ENCODE measurements around the gene PIP4K2A. TPM values are rescaled to one million over a fixed set of nuclear protein-coding genes. Genes with fewer than 3 reads are reported as not detected.

PIP4K2A gene
- total and polyA plus RNA-seq, 4 donors: 38.9 to 60.4 (median 42.4) TPM

DNA sequence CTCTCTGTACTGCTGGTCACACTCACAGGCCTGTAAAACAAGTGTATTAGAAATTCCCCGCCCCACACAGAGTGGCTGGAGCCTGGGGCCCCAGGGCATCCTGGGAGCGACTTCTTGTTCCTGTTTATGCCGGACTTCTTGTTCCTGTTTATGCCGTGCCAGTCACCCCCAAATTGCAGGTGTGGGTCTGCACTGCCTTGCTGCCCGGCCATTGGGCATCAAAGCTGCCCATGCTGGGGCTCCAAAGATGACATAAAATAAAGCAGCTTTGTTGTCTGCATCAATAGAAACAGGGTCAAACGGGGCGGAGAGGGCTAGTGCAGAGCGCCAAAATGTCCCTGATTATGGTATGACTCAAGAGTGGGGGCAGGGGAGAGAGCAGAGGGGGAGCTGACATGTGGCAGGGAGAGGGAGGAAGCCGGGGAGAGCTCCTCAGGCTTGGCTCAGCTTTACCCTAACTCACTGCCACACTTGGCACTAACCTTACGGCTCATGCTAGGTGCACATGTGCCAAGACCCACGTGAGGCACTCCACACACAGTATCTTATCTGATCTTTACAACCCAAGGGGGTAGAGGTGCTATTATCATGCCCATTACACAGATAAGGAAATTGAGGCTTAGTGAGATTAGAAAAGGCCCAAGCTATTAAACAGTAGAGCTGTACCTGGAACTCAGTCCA is 98.4 kb downstream of the PIP4K2A start:
- peak overlapping the region; percentile 16 for H3K4me3 ChIP-seq (ENCODE audit: low read depth, low read length)
- no peak overlapping the region for H3K27ac ChIP-seq (ENCODE audit: low read depth, low read length)
- H3K9me3 ChIP-seq (ENCODE audit: control insufficient read depth, insufficient read depth, low read length): no peaks in the 10 kb centered on the region
- no peaks in the 10 kb centered on the region for H3K36me3 ChIP-seq (ENCODE audit: control insufficient read depth, insufficient read depth, low read length)
- peaks cover 13% of the 10 kb centered on the region for H3K4me1 ChIP-seq (ENCODE audit: control insufficient read depth, insufficient read depth, low read length)
- WGBS (ENCODE audit: insufficient coverage): 56% methylated on average over 8 of the region's 11 CpGs
- H3K27me3 ChIP-seq (ENCODE audit: control insufficient read depth, insufficient read depth, low read length): no peaks in the 10 kb centered on the region
- peak in 1 of 6 donors; percentile 30 for DNase-seq (ENCODE audit: low read depth in 4 of 6, low spot score in 6 of 6)

DNA sequence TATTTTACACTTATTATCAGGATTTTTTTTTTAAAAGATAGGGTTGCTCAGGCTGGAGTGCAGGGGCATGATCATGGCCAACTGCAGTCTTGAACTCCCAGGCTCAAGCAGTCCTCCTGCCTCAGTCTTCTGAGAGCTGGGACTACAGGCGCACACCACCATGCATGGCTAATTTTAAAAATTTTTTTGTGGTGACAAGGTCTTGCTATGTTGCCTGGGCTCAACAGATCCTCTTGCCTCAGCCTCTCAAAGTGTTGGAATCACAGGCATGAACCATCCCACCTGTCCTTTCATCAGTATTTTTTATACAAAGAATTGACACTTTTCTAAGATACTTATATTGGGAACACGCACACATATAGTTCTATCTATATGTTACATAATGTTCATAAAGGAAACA is 99.3 kb downstream of the PIP4K2A start:
- no peak for DNase-seq (ENCODE audit: low read depth in 4 of 6, low spot score in 6 of 6)
- H3K4me3 ChIP-seq (ENCODE audit: low read depth, low read length): no peak overlapping the region
- peaks cover 7% of the 10 kb centered on the region for H3K4me1 ChIP-seq (ENCODE audit: control insufficient read depth, insufficient read depth, low read length)

DNA sequence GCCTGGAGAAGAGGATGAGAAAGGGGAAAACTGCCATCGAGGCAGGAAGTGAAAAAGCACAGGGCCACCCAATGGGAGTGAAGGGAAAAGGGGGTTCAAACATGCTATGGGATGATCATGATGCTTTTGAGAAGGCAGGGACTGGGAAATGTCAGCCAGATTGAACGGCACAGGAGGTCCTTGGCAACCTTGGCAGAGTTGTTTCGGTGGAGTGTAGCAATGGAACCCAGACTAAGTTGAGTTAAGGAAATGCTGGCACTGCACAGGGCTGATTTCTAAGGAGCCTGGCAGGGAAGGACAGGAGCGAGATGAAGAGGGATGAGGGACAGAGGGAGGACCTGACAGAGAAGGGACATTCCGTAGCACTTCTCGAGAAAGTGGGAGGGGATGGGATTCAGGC is 101.4 kb downstream of the PIP4K2A start:
- no peak for DNase-seq (ENCODE audit: low read depth in 4 of 6, low spot score in 6 of 6)
- Histone ChIP-seq H3K4me1 (ENCODE audit: control insufficient read depth, insufficient read depth, low read length) (peaks cover 6% of the 10 kb centered on the region), H3K36me3 (ENCODE audit: control insufficient read depth, insufficient read depth, low read length) (peaks cover 4% of the 10 kb centered on the region), H3K9me3 (ENCODE audit: control insufficient read depth, insufficient read depth, low read length) (no peaks in the 10 kb centered on the region), H3K27me3 (ENCODE audit: control insufficient read depth, insufficient read depth, low read length) (no peaks in the 10 kb centered on the region), H3K27ac (ENCODE audit: low read depth, low read length) (no peak overlapping the region), H3K4me3 (ENCODE audit: low read depth, low read length) (no peak overlapping the region)
- WGBS (ENCODE audit: insufficient coverage): 89% methylated on average over 6 of the region's 6 CpGs

More for the DNA sequence above, 99.3 kb downstream of the PIP4K2A start:
- Histone ChIP-seq H3K27me3 (ENCODE audit: control insufficient read depth, insufficient read depth, low read length) (no peaks in the 10 kb centered on the region), H3K36me3 (ENCODE audit: control insufficient read depth, insufficient read depth, low read length) (no peaks in the 10 kb centered on the region), H3K9me3 (ENCODE audit: control insufficient read depth, insufficient read depth, low read length) (no peaks in the 10 kb centered on the region), H3K27ac (ENCODE audit: low read depth, low read length) (no peak overlapping the region)
- no CpG with 5 or more reads among the region's 2 CpGs for WGBS (ENCODE audit: insufficient coverage)

DNA sequence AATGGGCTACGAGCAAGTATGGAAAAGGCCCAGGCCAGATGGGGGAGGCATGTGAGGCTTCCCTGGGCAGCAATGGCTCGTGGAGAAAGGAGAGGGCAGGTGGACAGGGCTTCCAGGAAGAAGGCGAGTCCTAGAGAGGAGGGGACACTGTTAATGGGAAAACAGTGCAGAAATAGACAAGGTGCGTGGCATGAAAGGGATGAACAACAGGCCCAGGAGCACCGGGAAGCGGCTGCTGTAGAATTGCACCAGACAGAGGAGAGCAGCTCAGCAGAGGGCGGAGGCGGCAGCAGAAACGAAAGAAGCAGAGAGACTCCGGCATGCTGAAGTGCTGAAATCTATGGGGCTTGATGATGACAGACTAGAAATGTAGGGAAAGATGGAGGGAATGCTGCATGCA is 102.1 kb downstream of the PIP4K2A start:
- H3K4me3 ChIP-seq (ENCODE audit: low read depth, low read length): no peak overlapping the region
- H3K4me1 ChIP-seq (ENCODE audit: control insufficient read depth, insufficient read depth, low read length): peaks cover 6% of the 10 kb centered on the region
- DNase-seq (ENCODE audit: low read depth in 4 of 6, low spot score in 6 of 6): no peak
- no peak overlapping the region for H3K27ac ChIP-seq (ENCODE audit: low read depth, low read length)
- 91% methylated on average over 9 of the region's 10 CpGs for WGBS (ENCODE audit: insufficient coverage)
- H3K36me3 ChIP-seq (ENCODE audit: control insufficient read depth, insufficient read depth, low read length): peaks cover 4% of the 10 kb centered on the region
- H3K9me3 ChIP-seq (ENCODE audit: control insufficient read depth, insufficient read depth, low read length): no peaks in the 10 kb centered on the region
- H3K27me3 ChIP-seq (ENCODE audit: control insufficient read depth, insufficient read depth, low read length): no peaks in the 10 kb centered on the region

DNA sequence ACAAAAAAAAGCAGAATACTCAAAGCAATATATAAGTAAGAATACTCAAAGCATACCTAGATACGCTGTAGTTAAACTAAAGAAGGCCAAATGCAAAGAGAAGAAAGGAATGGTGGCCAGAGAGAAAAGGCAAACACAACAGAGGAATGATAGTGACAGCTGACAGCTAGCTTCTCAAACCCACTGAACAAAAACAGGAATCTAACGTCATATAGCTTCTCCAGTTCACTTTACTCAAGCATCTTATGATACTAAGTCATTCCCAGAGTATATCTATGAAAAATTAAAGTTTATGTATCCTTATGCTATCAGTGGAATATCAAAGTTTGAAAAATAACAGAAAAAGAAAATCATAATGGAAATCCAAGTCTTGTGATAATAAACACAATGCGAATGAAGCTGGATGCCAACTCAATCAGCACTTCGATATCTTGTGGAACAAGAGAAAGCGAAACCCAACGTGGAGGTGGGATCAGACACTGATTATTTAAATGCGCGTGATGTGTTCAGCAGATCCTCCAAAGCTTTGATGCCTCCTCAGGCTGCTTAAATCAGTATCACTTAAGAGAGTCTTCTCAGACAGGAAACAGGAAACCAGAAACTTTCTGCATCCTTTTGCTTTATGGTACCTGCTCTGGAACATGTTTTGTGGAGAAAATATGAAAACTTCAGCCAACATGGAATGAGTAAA is 102.8 kb downstream of the PIP4K2A start:
- H3K27ac ChIP-seq (ENCODE audit: low read depth, low read length): no peak overlapping the region
- DNase-seq (ENCODE audit: low read depth in 4 of 6, low spot score in 6 of 6): no peak

DNA sequence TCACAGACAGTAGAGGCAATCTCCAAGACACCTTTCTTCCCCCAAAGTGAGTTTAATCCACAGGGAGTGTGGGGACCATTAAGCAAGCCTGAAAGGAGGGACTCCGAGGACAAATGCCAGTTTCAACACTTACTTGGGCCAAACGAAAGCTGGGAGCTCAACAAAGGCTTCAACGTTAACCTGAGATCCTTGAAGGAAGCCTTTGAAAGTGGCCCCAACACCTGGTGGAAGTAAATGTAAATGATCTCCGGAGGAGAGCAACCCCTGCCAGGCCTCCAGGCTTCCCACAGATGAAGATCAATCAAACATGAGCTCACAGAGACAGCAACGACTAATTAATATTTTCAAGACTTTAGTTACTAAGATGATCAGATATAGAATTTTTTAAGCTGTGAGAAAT is 103.8 kb downstream of the PIP4K2A start:
- Histone ChIP-seq H3K36me3 (ENCODE audit: control insufficient read depth, insufficient read depth, low read length) (peaks cover 4% of the 10 kb centered on the region), H3K27ac (ENCODE audit: low read depth, low read length) (no peak overlapping the region)
- WGBS (ENCODE audit: insufficient coverage): 82% methylated on average over 3 of the region's 5 CpGs

More for the DNA sequence above, 102.8 kb downstream of the PIP4K2A start:
- no peaks in the 10 kb centered on the region for H3K27me3 ChIP-seq (ENCODE audit: control insufficient read depth, insufficient read depth, low read length)
- WGBS (ENCODE audit: insufficient coverage): 94% methylated on average over 6 of the region's 8 CpGs
- no peak overlapping the region for H3K4me3 ChIP-seq (ENCODE audit: low read depth, low read length)
- H3K4me1 ChIP-seq (ENCODE audit: control insufficient read depth, insufficient read depth, low read length): peaks cover 6% of the 10 kb centered on the region
- peaks cover 4% of the 10 kb centered on the region for H3K36me3 ChIP-seq (ENCODE audit: control insufficient read depth, insufficient read depth, low read length)
- H3K9me3 ChIP-seq (ENCODE audit: control insufficient read depth, insufficient read depth, low read length): no peaks in the 10 kb centered on the region

DNA sequence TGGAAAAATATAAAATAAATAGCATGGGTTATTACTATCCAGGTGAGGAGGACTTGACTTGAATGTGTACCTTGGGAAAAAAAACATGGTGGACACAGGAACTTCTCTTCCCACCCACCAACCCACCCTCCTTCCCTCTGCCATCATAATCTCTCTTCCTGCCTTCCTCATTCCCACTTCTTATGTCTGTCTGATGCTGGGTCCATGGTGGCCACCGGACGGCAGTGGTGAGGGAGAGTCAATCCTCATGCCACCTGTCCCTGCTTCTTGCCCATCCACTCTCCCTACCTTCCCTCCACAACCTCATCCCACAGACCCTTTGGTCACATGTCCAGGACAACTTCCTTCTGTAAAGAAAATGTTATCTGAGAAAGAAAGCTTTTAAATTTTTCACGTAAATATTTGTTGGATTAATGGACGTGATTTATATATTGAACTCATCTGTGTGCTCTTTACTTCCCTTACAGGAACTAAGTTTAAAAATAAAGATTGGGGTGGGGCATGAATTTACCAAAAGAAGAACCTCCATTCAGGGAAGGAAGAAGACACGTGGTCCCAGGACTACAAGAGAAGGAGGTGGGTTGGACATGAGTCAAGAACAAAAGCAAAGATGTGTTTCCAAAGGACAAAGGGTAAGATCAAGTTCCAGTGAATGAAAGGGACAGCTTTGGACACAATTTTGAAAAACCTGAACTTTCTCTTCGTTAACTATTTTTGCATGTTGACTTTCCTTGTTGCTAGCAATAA is 104.5 kb downstream of the PIP4K2A start:
- no peaks in the 10 kb centered on the region for H3K9me3 ChIP-seq (ENCODE audit: control insufficient read depth, insufficient read depth, low read length)
- H3K27ac ChIP-seq (ENCODE audit: low read depth, low read length): no peak overlapping the region
- DNase-seq (ENCODE audit: low read depth in 4 of 6, low spot score in 6 of 6): no peak
- peaks cover 4% of the 10 kb centered on the region for H3K36me3 ChIP-seq (ENCODE audit: control insufficient read depth, insufficient read depth, low read length)
- no peaks in the 10 kb centered on the region for H3K27me3 ChIP-seq (ENCODE audit: control insufficient read depth, insufficient read depth, low read length)
- no peaks in the 10 kb centered on the region for H3K4me1 ChIP-seq (ENCODE audit: control insufficient read depth, insufficient read depth, low read length)
- no peak overlapping the region for H3K4me3 ChIP-seq (ENCODE audit: low read depth, low read length)
- WGBS (ENCODE audit: insufficient coverage): 71% methylated on average over 1 of the region's 6 CpGs

More for the DNA sequence above, 103.8 kb downstream of the PIP4K2A start:
- no peaks in the 10 kb centered on the region for H3K9me3 ChIP-seq (ENCODE audit: control insufficient read depth, insufficient read depth, low read length)
- peaks cover under 1% of the 10 kb centered on the region for H3K4me1 ChIP-seq (ENCODE audit: control insufficient read depth, insufficient read depth, low read length)
- H3K27me3 ChIP-seq (ENCODE audit: control insufficient read depth, insufficient read depth, low read length): no peaks in the 10 kb centered on the region
- DNase-seq (ENCODE audit: low read depth in 4 of 6, low spot score in 6 of 6): no peak
- H3K4me3 ChIP-seq (ENCODE audit: low read depth, low read length): no peak overlapping the region

DNA sequence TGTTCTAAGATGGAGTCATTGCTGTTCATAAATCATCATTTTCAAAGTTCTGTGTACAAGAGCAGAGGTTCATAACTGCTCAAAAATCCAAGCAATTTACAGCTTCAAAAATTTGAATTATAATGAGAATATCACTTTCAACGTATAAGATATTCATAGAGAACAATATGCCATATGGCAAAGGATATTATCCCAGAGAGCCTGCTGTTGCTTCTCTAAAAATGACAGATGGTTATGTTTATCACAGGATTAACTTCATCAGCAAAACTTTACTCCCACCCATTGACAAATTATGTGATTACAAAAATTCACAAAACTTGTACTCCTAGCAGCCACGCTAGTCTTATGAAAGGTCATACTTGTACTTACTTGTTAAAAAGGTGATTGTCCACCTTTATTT is 105.1 kb downstream of the PIP4K2A start:
- WGBS (ENCODE audit: insufficient coverage): no CpG with 5 or more reads among the region's 2 CpGs
- H3K4me3 ChIP-seq (ENCODE audit: low read depth, low read length): no peak overlapping the region
- no peak overlapping the region for H3K27ac ChIP-seq (ENCODE audit: low read depth, low read length)
- no peaks in the 10 kb centered on the region for H3K9me3 ChIP-seq (ENCODE audit: control insufficient read depth, insufficient read depth, low read length)
- peak in 2 of 6 donors; percentile 56 to 70 for DNase-seq (ENCODE audit: low read depth in 4 of 6, low spot score in 6 of 6)
- H3K36me3 ChIP-seq (ENCODE audit: control insufficient read depth, insufficient read depth, low read length): peaks cover 4% of the 10 kb centered on the region
- no peaks in the 10 kb centered on the region for H3K27me3 ChIP-seq (ENCODE audit: control insufficient read depth, insufficient read depth, low read length)
- peaks cover 5% of the 10 kb centered on the region for H3K4me1 ChIP-seq (ENCODE audit: control insufficient read depth, insufficient read depth, low read length)

DNA sequence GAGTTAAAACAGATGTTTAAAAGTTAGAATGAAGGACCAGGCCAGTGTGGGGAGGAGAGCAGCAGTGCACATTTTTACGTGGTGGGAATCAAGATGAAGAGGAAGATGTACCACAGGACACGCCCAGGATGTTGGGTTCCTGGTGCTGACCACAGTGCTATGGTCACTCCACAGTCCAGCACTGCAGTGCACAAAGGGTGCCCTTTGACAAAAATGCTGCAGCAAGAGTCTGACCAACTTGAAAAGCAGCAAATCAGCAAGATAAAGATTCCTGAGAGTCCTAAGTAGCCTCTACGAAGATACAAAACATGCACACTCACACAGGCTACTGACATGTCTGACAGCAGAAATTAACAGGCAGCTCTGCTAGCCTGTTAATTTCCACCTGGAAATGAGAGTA is 107.1 kb downstream of the PIP4K2A start:
- H3K36me3 ChIP-seq (ENCODE audit: control insufficient read depth, insufficient read depth, low read length): peaks cover 4% of the 10 kb centered on the region
- 64% methylated on average over 3 of the region's 3 CpGs for WGBS (ENCODE audit: insufficient coverage)
- H3K4me1 ChIP-seq (ENCODE audit: control insufficient read depth, insufficient read depth, low read length): peaks cover 5% of the 10 kb centered on the region
- no peaks in the 10 kb centered on the region for H3K27me3 ChIP-seq (ENCODE audit: control insufficient read depth, insufficient read depth, low read length)
- no peak for DNase-seq (ENCODE audit: low read depth in 4 of 6, low spot score in 6 of 6)
- H3K27ac ChIP-seq (ENCODE audit: low read depth, low read length): no peak overlapping the region
- H3K9me3 ChIP-seq (ENCODE audit: control insufficient read depth, insufficient read depth, low read length): no peaks in the 10 kb centered on the region
- H3K4me3 ChIP-seq (ENCODE audit: low read depth, low read length): no peak overlapping the region
